ENCODE data around the gene PSAP.

PSAP gene

GRCh38 chr10:71802715-71803488 lies 48.1 kb downstream of the PSAP start:
- H3K4me2 ChIP-seq = no peak overlapping the region
- H3K4me3 ChIP-seq = no peak overlapping the region
- TF ChIP-seq Cebpa-rat (IDR thresholded peaks at IDR 0.05) = no peak
- no peaks in the 10 kb centered on the region for H3K9me3 ChIP-seq
- no peak overlapping the region for H3K9ac ChIP-seq
- no peak overlapping the region for H3K27ac ChIP-seq
- no peaks in the 10 kb centered on the region for H4K20me1 ChIP-seq
- no peaks in the 10 kb centered on the region for H3K4me1 ChIP-seq
- no peaks in the 10 kb centered on the region for H3K36me3 ChIP-seq
- no peaks in the 10 kb centered on the region for H3K27me3 ChIP-seq

DNA sequence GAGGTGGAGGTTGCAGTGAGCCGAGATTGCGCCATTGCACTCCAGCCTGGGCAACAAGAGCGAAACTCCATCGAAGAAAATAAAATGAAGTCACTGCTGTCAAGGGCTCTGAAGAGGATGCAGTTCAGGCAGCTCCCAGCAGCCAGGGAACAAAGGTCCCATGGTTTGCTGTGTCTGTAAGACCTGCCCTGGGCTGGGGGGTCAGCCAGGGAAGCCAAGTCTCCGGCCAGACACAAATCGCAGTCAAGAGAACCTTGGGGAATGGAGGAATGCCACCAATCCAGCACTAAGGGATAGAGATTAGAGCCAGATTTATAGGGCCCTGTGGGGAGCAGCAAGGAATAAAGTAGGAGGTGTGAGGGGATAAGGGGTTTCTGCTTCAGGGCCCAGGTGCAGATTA lies 48.8 kb downstream of the PSAP start:
- no peaks in the 10 kb centered on the region; the same call in 1 of the 2 replicates for H4K20me1 ChIP-seq
- no peak overlapping the region for H3K4me2 ChIP-seq
- H3K36me3 ChIP-seq = no peaks in the 10 kb centered on the region
- TF ChIP-seq Cebpa-rat (IDR thresholded peaks at IDR 0.05) = no peak
- no peak overlapping the region for H3K27ac ChIP-seq
- no peak overlapping the region for H3K9ac ChIP-seq
- H3K9me3 ChIP-seq = no peaks in the 10 kb centered on the region
- no peak overlapping the region for H3K4me3 ChIP-seq
- no peaks in the 10 kb centered on the region for H3K4me1 ChIP-seq
- no peaks in the 10 kb centered on the region; the same call in 1 of the 2 replicates for H3K27me3 ChIP-seq

GRCh38 chr10:71801361-71801760 lies 49.7 kb downstream of the PSAP start:
- no peaks in the 10 kb centered on the region for H3K4me1 ChIP-seq
- no peaks in the 10 kb centered on the region; the same call in 1 of the 2 replicates for H3K27me3 ChIP-seq
- TF ChIP-seq Cebpa-rat (IDR thresholded peaks at IDR 0.05) = no peak
- H3K4me3 ChIP-seq = no peak overlapping the region
- no peaks in the 10 kb centered on the region for H3K9me3 ChIP-seq
- no peaks in the 10 kb centered on the region for H3K36me3 ChIP-seq
- no peak overlapping the region for H3K9ac ChIP-seq
- no peak overlapping the region for H3K27ac ChIP-seq
- H4K20me1 ChIP-seq = no peaks in the 10 kb centered on the region; the same call in 1 of the 2 replicates
- no peak overlapping the region for H3K4me2 ChIP-seq

GRCh38 chr10:71799608-71800453 lies 51.2 kb downstream of the PSAP start:
- no peaks in the 10 kb centered on the region for H3K4me1 ChIP-seq
- H3K9me3 ChIP-seq = no peaks in the 10 kb centered on the region
- TF ChIP-seq Cebpa-rat (IDR thresholded peaks at IDR 0.05) = no peak
- H3K27me3 ChIP-seq = no peaks in the 10 kb centered on the region; the same call in 1 of the 2 replicates
- no peaks in the 10 kb centered on the region; the same call in 1 of the 2 replicates for H4K20me1 ChIP-seq
- no peak overlapping the region for H3K9ac ChIP-seq
- no peak overlapping the region for H3K4me2 ChIP-seq
- no peaks in the 10 kb centered on the region for H3K36me3 ChIP-seq
- no peak overlapping the region for H3K27ac ChIP-seq
- H3K4me3 ChIP-seq = no peak overlapping the region

DNA sequence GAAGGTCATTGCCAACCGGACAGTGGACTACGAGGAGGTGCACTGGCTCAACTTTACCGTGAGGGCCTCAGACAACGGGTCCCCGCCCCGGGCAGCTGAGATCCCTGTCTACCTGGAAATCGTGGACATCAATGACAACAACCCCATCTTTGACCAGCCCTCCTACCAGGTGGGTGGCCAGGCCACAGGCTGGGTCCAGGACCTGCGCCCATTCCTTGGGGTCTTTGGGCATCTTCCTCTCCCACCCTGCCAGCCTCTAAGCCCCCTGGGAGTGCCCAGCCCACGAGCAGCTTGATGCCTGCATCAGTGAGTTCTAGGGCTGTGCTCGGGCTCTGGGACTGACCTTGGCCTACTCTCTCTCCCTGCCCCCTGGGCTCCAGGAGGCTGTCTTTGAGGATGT lies 51.9 kb downstream of the PSAP start:
- no peaks in the 10 kb centered on the region; the same call in 1 of the 2 replicates for H4K20me1 ChIP-seq
- H3K4me1 ChIP-seq = no peaks in the 10 kb centered on the region
- no peaks in the 10 kb centered on the region for H3K36me3 ChIP-seq
- no peak for TF ChIP-seq Cebpa-rat (IDR thresholded peaks at IDR 0.05)
- no peak overlapping the region for H3K4me2 ChIP-seq
- no peak overlapping the region for H3K27ac ChIP-seq
- no peaks in the 10 kb centered on the region for H3K9me3 ChIP-seq
- H3K27me3 ChIP-seq = no peaks in the 10 kb centered on the region; the same call in 1 of the 2 replicates
- no peak overlapping the region for H3K9ac ChIP-seq
- no peak overlapping the region for H3K4me3 ChIP-seq

DNA sequence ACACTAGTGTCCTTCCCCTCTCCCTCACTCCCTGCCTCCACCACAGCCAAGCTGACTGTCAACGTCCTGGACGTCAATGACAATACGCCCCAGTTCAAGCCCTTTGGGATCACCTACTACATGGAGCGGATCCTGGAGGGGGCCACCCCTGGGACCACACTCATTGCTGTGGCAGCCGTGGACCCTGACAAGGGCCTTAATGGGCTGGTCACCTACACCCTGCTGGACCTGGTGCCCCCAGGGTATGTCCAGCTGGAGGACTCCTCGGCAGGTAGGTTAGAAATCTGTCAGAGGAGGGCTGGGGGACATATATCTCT lies 52.8 kb downstream of the PSAP start:
- Histone ChIP-seq H3K4me2 (no peak overlapping the region), H3K27ac (no peak overlapping the region), H3K9ac (no peak overlapping the region), H3K4me1 (no peaks in the 10 kb centered on the region), H3K36me3 (no peaks in the 10 kb centered on the region), H3K27me3 (no peaks in the 10 kb centered on the region; the same call in 1 of the 2 replicates), H3K9me3 (no peaks in the 10 kb centered on the region), H3K4me3 (no peak overlapping the region), H4K20me1 (no peaks in the 10 kb centered on the region; the same call in 1 of the 2 replicates)
- no peak for TF ChIP-seq Cebpa-rat (IDR thresholded peaks at IDR 0.05)

- H3K4me3 ChIP-seq = no peak overlapping the region
- no peak overlapping the region for H3K4me2 ChIP-seq
- no peak overlapping the region for H3K9ac ChIP-seq
Observed at GRCh38 chr10:71797533-71798307, 53.3 kb downstream of the PSAP start.

DNA sequence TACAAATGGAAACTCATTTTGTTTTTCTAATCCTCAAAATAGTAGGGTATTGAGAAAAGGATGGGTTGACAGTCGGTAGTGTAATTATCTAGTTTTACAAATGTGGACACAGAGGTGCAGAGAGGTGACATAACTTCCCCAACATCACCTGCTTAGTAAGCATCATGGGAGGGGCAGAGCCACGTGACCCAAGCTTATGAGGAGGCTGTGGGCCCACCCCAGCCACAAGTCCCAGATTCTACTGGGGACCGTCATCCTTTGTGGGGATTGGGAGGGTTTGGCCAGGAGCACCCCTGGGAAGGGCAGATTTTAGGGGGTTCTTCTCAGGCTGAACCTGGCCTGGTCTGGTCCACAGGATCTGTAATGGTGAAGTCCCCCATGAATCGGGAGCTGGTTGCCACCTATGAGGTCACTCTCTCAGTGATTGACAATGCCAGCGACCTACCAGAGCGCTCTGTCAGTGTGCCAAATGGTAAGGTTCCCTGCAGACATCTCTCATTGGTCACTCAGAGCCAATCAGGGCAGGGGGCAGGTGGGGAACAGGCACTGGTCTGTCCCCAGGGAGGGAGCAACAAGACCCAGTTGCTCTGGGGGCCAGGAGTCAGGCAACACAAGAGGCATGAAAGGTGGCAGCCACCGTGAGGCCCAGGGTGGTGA lies 54.2 kb downstream of the PSAP start:
- H3K4me1 ChIP-seq = no peaks in the 10 kb centered on the region
- no peaks in the 10 kb centered on the region; the same call in 1 of the 2 replicates for H4K20me1 ChIP-seq
- no peaks in the 10 kb centered on the region for H3K36me3 ChIP-seq
- no peaks in the 10 kb centered on the region; the same call in 1 of the 2 replicates for H3K27me3 ChIP-seq
- H3K9me3 ChIP-seq = no peaks in the 10 kb centered on the region
- no peak overlapping the region for H3K4me3 ChIP-seq
- no peak overlapping the region for H3K27ac ChIP-seq
- TF ChIP-seq Cebpa-rat (IDR thresholded peaks at IDR 0.05) = no peak
- no peak overlapping the region for H3K4me2 ChIP-seq
- no peak overlapping the region for H3K9ac ChIP-seq

More at GRCh38 chr10:71797533-71798307, 53.3 kb downstream of the PSAP start:
- H3K4me1 ChIP-seq = no peaks in the 10 kb centered on the region
- H3K27ac ChIP-seq = no peak overlapping the region
- no peaks in the 10 kb centered on the region for H3K9me3 ChIP-seq
- no peaks in the 10 kb centered on the region; the same call in 1 of the 2 replicates for H3K27me3 ChIP-seq
- no peaks in the 10 kb centered on the region for H3K36me3 ChIP-seq
- no peaks in the 10 kb centered on the region; the same call in 1 of the 2 replicates for H4K20me1 ChIP-seq
- TF ChIP-seq Cebpa-rat (IDR thresholded peaks at IDR 0.05) = no peak

DNA sequence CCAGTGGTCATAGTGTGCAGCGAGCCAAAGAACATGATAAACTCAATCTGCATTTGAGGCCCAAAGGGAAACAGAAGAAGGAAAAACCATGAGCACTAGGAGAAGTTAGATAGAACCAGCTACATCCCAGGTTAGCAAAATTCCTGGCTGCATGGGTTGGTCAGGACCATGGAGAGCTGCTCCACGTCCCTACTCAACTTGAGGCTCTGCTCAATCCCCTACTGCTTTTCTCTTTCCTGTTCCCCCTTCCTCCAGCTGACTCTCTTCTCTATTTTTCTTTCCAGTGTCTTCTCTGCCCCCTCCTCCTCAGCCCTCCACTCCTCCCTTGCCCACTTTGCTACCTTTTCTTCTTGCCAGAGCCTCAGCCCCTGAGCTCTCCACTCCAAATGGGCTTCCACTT lies 55.8 kb downstream of the PSAP start:
- Histone ChIP-seq H3K27ac (no peak overlapping the region), H4K20me1 (no peaks in the 10 kb centered on the region; the same call in 1 of the 2 replicates), H3K4me1 (peaks cover 11% of the 10 kb centered on the region), H3K27me3 (no peaks in the 10 kb centered on the region; the same call in 1 of the 2 replicates), H3K9ac (no peak overlapping the region), H3K4me2 (no peak overlapping the region), H3K4me3 (no peak overlapping the region), H3K9me3 (no peaks in the 10 kb centered on the region), H3K36me3 (no peaks in the 10 kb centered on the region)
- TF ChIP-seq Cebpa-rat (IDR thresholded peaks at IDR 0.05) = no peak

Measured in BLaER1 (cell line).